CD14-positive monocyte (primary cell): Measurements from ENCODE around the gene NT5C1A. TPM values are rescaled to one million over a fixed set of nuclear protein-coding genes. Genes with fewer than 3 reads are reported as not detected.

ENCODE experiments used
- DNase-seq, 3 donors: peaks; one replicate each; pipeline ENCODE4 v3.0.0-alpha.2; 2011 to 2022
- H2AFZ ChIP-seq: 2 replicates; pipeline ENCODE4 v1.6.0; 2012; ENCODE audit warnings: mild to moderate bottlenecking, low read depth, low read length, inconsistent platforms; ENCODE audit not compliant: insufficient read depth, poor library complexity, severe bottlenecking
- H3K27ac ChIP-seq, 2 donors: 1 replicate in 1 of 2; 2 replicates in 1 of 2; pipeline ENCODE4 v1.5.1; 2012 to 2013; ENCODE audit warnings: low read length in 2 of 2, control low read depth in 1 of 2, inconsistent platforms in 1 of 2, low read depth in 1 of 2, mild to moderate bottlenecking in 1 of 2
- H3K27me3 ChIP-seq, 2 donors: one replicate each; pipeline versions ENCODE4 v1.6.0 to v1.6.1; 2011 to 2013; ENCODE audit warnings: low read length in 2 of 2; ENCODE audit not compliant: control insufficient read depth in 2 of 2, insufficient read depth in 2 of 2
- H3K36me3 ChIP-seq, 2 donors: replicated peaks in 1 of 2; 1 replicate in 1 of 2; 2 replicates in 1 of 2; pipeline versions ENCODE4 v1.5.1 to v1.6.1; 2012 to 2013; ENCODE audit warnings: low read length in 2 of 2, control low read depth in 1 of 2, inconsistent platforms in 1 of 2, mild to moderate bottlenecking in 1 of 2; ENCODE audit not compliant: insufficient read depth in 2 of 2, control insufficient read depth in 1 of 2
- H3K4me1 ChIP-seq, 2 donors: 1 replicate in 1 of 2; 2 replicates in 1 of 2; pipeline versions ENCODE4 v1.5.1 to v1.6.1; 2012 to 2013; ENCODE audit warnings: low read length in 2 of 2, control low read depth in 1 of 2, inconsistent platforms in 1 of 2, mild to moderate bottlenecking in 1 of 2, moderate library complexity in 1 of 2; ENCODE audit not compliant: insufficient read depth in 2 of 2, control insufficient read depth in 1 of 2
- H3K4me2 ChIP-seq: replicated peaks from 2 replicates; pipeline ENCODE3; 2012; ENCODE audit warnings: low read length, moderate library complexity, mild to moderate bottlenecking; ENCODE audit not compliant: poor library complexity, severe bottlenecking; ENCODE audit errors: extremely low read depth
- H3K4me3 ChIP-seq, 3 experiments: fragments of 200-600 bp in 1 of 3; sonication (generic) in 1 of 3; replicated peaks in 1 of 3; 1 replicate in 2 of 3; 2 replicates in 1 of 3; pipeline ENCODE4 v1.5.1; 2011 to 2013; ENCODE audit warnings: low read length in 3 of 3, mild to moderate bottlenecking in 3 of 3, control low read depth in 2 of 3, low read depth in 2 of 3, inconsistent platforms in 1 of 3, moderate library complexity in 1 of 3
- H3K79me2 ChIP-seq: 2 replicates; pipeline ENCODE4 v1.6.0; 2012; ENCODE audit warnings: mild to moderate bottlenecking, control low read depth, inconsistent platforms, low read length, moderate library complexity; ENCODE audit not compliant: insufficient read depth
- H3K9ac ChIP-seq: 2 replicates; pipeline ENCODE4 v1.6.0; 2017; ENCODE audit warnings: low read length, mild to moderate bottlenecking; ENCODE audit not compliant: insufficient read depth, poor library complexity, severe bottlenecking
- H3K9me3 ChIP-seq, 2 donors: replicated peaks in 1 of 2; 1 replicate in 1 of 2; 2 replicates in 1 of 2; pipeline versions ENCODE4 v1.5.1 to v1.6.1; 2012 to 2013; ENCODE audit warnings: low read length in 2 of 2, control low read depth in 1 of 2; ENCODE audit not compliant: control insufficient read depth in 1 of 2, insufficient read depth in 1 of 2
- H4K20me1 ChIP-seq: 2 replicates; pipeline ENCODE4 v1.6.0; 2012; ENCODE audit warnings: mild to moderate bottlenecking, low read length, control low read depth, moderate library complexity; ENCODE audit not compliant: insufficient read depth
- H3K27ac Mint-ChIP-seq, 7 donors: one replicate each; pipeline ENCODE4 v1.8.0; 2020; ENCODE audit warnings: mild to moderate bottlenecking in 7 of 7, mixed read lengths in 7 of 7, moderate library complexity in 6 of 7, inconsistent platforms in 2 of 7
- H3K27me3 Mint-ChIP-seq, 3 donors: one replicate each; pipeline ENCODE4 v1.8.0; 2021 to 2022; ENCODE audit warnings: low read depth in 3 of 3, mild to moderate bottlenecking in 3 of 3, mixed read lengths in 3 of 3, moderate library complexity in 3 of 3, inconsistent platforms in 1 of 3
- H3K36me3 Mint-ChIP-seq, 2 donors: one replicate each; pipeline ENCODE4 v1.8.0; 2020; ENCODE audit warnings: mixed read lengths in 2 of 2, inconsistent platforms in 1 of 2, mild to moderate bottlenecking in 1 of 2
- H3K4me1 Mint-ChIP-seq: one replicate; pipeline ENCODE4 v1.8.0; 2020; ENCODE audit warnings: mild to moderate bottlenecking, mixed read lengths
- H3K4me3 Mint-ChIP-seq, 2 donors: one replicate each; pipeline ENCODE4 v1.8.0; 2020; ENCODE audit warnings: mild to moderate bottlenecking in 2 of 2, mixed read lengths in 2 of 2, moderate library complexity in 1 of 2
- H3K9me3 Mint-ChIP-seq, 7 donors: one replicate each; pipeline ENCODE4 v1.8.0; 2020 to 2022; ENCODE audit warnings: mixed read lengths in 7 of 7, mild to moderate bottlenecking in 6 of 7, moderate library complexity in 6 of 7, inconsistent platforms in 2 of 7
- WGBS: methylation state at CpG from one replicate; pipeline ENCODE4 v1.1.5; 2013; ENCODE audit warnings: missing lambda C conversion rate; ENCODE audit not compliant: insufficient coverage; 5-methylcytosine and 5-hydroxymethylcytosine counted together
- intact Hi-C, 2 donors: fragments of 100-400 bp; cut with micrococcal nuclease; formaldehyde crosslinking; loops; one replicate each; pipeline versions ENCODE4 v1.15.0 to v1.15.1; 2023
- polyA plus RNA-seq, 3 donors: library from polyadenylated mRNA; depleted of rRNA in 1 of 3; unstranded in 2 of 3; stranded (reverse) in 1 of 3; fragments of 300-500 nt in 2 of 3; fragments of >200 nt in 1 of 3; fragmentation: Illumina TruSeq in 2 of 3; gene quantifications; 1 replicate in 2 of 3; 2 replicates in 1 of 3; pipeline ENCODE4 v1.2.3, GENCODE V29; 2012 to 2021
- TF ChIP-seq, protein P1 (sequence below): fragments of 200-600 bp; IDR thresholded peaks from one replicate; pipeline ENCODE4 v1.8.0; 2022; ENCODE audit warnings: antibody characterized with exemption, mild to moderate bottlenecking

The NT5C1A gene
- polyA plus RNA-seq, 3 donors, result not detected

GRCh38 chr1:39620659-39621165, 51.2 kb downstream of the NT5C1A start:
- H3K4me3 ChIP-seq, result no peak overlapping the region
- TF ChIP-seq, protein P1, sequence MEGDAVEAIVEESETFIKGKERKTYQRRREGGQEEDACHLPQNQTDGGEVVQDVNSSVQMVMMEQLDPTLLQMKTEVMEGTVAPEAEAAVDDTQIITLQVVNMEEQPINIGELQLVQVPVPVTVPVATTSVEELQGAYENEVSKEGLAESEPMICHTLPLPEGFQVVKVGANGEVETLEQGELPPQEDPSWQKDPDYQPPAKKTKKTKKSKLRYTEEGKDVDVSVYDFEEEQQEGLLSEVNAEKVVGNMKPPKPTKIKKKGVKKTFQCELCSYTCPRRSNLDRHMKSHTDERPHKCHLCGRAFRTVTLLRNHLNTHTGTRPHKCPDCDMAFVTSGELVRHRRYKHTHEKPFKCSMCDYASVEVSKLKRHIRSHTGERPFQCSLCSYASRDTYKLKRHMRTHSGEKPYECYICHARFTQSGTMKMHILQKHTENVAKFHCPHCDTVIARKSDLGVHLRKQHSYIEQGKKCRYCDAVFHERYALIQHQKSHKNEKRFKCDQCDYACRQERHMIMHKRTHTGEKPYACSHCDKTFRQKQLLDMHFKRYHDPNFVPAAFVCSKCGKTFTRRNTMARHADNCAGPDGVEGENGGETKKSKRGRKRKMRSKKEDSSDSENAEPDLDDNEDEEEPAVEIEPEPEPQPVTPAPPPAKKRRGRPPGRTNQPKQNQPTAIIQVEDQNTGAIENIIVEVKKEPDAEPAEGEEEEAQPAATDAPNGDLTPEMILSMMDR, result no peak
- no peaks in the 10 kb centered on the region for H3K79me2 ChIP-seq
- H3K4me1 ChIP-seq, result no peaks in the 10 kb centered on the region
- DNase-seq, result no peak
- Mint-ChIP-seq H3K27ac (no peak overlapping the region), H3K4me1 (no peaks in the 10 kb centered on the region), H3K4me3 (no peak overlapping the region), H3K36me3 (no peaks in the 10 kb centered on the region), H3K27me3 (peaks cover 0 to 14% (median 4%) of the 10 kb centered on the region in 3 donors), H3K9me3 (peaks cover 0 to 3% (median 0%) of the 10 kb centered on the region in 7 donors)
- no peaks in the 10 kb centered on the region for H4K20me1 ChIP-seq
- WGBS, result 100% methylated on average over 1 of the region's 3 CpGs
- intact Hi-C loops, result no loop called here
- no peaks in the 10 kb centered on the region for H3K27me3 ChIP-seq
- no peak overlapping the region for H2AFZ ChIP-seq
- no peak overlapping the region for H3K27ac ChIP-seq
- H3K9ac ChIP-seq, result no peak overlapping the region
- H3K36me3 ChIP-seq, result no peaks in the 10 kb centered on the region
- H3K4me2 ChIP-seq, result no peak overlapping the region
- H3K9me3 ChIP-seq, result no peaks in the 10 kb centered on the region

DNA sequence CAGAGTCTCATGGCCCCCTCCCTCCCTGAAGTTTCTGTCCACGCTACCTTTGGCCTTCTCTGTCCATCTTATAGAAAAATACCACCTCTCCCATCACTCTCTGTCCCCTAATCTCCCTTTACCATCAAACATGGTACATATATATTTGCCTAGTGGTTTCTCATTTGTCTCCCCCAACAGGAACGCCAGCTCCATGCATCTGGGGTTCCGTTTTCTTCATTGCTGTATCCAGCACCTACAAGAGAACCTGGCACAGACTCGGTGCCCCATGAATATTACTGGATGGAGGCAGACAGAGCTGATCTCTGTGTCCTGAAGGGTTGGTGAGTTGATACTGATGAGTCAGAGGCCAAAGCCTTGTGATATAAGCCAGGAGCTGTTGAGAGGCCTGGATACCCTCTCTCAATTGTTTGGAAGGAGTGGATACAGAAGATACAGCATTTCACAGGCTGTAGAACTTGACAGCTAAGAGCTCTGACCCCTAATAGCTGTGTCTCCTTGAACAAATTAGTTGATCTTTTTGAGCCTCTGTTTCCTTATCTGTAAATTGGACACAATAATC, 54.3 kb downstream of the NT5C1A start:
- Mint-ChIP-seq H3K36me3 (no peaks in the 10 kb centered on the region), H3K27ac (no peak overlapping the region), H3K27me3 (peaks cover 2 to 12% (median 11%) of the 10 kb centered on the region in 3 donors), H3K9me3 (peaks cover 0 to 3% (median 1%) of the 10 kb centered on the region in 7 donors), H3K4me1 (no peaks in the 10 kb centered on the region), H3K4me3 (no peak overlapping the region)
- Histone ChIP-seq H3K9ac (no peak overlapping the region), H2AFZ (no peak overlapping the region), H3K4me1 (no peaks in the 10 kb centered on the region), H3K36me3 (no peaks in the 10 kb centered on the region), H4K20me1 (no peaks in the 10 kb centered on the region), H3K4me2 (no peak overlapping the region), H3K27ac (no peak overlapping the region), H3K79me2 (no peaks in the 10 kb centered on the region), H3K9me3 (no peaks in the 10 kb centered on the region), H3K4me3 (no peak overlapping the region), H3K27me3 (no peaks in the 10 kb centered on the region)
- intact Hi-C loops, result no loop called here
- TF ChIP-seq, protein P1, result no peak
- 88% methylated on average over 4 of the region's 4 CpGs for WGBS
- no peak for DNase-seq
